ENCODE results near the gene PAPPA2. TPM values are rescaled to one million over a fixed set of nuclear protein-coding genes. Genes with fewer than 3 reads are reported as not detected.
"Not testable (repeated sequence)": the region's sequence is repeated elsewhere in the genome, so short reads cannot be mapped to it uniquely, and the experiment has no call there.

PAPPA2 gene
- total RNA-seq, 1 experiment from 2014 or later, result 0.03 TPM

- ChIA-PET CTCF (no interaction called here), POLR2A (interaction anchor here (0.5 kb wide), 1 partner anchor 548 kb away, joined by 3 read pairs; no protein-coding TSS in a partner anchor)
- BruUV-seq (replicated peaks), result no TSS peak
Measured at GRCh38 chr1:176754676-176755075, 291.7 kb downstream of the PAPPA2 start.

GRCh38 chr1:176756817-176757216 lies 293.8 kb downstream of the PAPPA2 start:
- CTCF ChIA-PET, POLR2A ChIA-PET: not testable (repeated sequence)

More at GRCh38 chr1:176754676-176755075, 291.7 kb downstream of the PAPPA2 start:
- in situ Hi-C loops (cut with HindIII; ENCODE audit: low pct_unique_long_range_greater_than_20kb, low sequenced_read_pairs) (no loop called here), intact Hi-C loops (cut with micrococcal nuclease; ENCODE audit: unreplicated experiment) (no loop called here)
- Histone ChIP-seq H3K4me1 (ENCODE audit: control insufficient read depth, insufficient read depth, low read length) (no peaks in the 10 kb centered on the region), H3K27ac (ENCODE audit: low read length) (no peak overlapping the region), H3K36me3 (ENCODE audit: control insufficient read depth, insufficient read depth, low read length) (no peaks in the 10 kb centered on the region), H3K4me3 (ENCODE audit: low read depth in 2 of 2, low read length in 2 of 2) (no peak overlapping the region), H3K27me3 (ENCODE audit: control insufficient read depth, insufficient read depth, low read length) (no peaks in the 10 kb centered on the region), H3K9me3 (ENCODE audit: control insufficient read depth, insufficient read depth, low read depth, low read length) (no peaks in the 10 kb centered on the region)
- TF ChIP-seq CTCF (IDR thresholded peaks at IDR 0.05) (no peak), REST (IDR thresholded peaks at IDR 0.05; ENCODE audit: insufficient read depth in 1 of 2, low read depth in 2 of 2, low read length in 1 of 2) (no peak), POLR2AphosphoS5 (IDR thresholded peaks at IDR 0.05; ENCODE audit: low read depth, low read length) (no peak), SIN3A (IDR thresholded peaks at IDR 0.05; ENCODE audit: borderline replicate concordance, insufficient read depth, low read depth, low read length) (no peak), TCF7L2 (IDR thresholded peaks at IDR 0.05; ENCODE audit: low read depth, low read length) (no peak)
- DNase-seq (ENCODE audit: low read depth, low spot score), result no peak
- no peak for ATAC-seq

GRCh38 chr1:176765608-176766007 lies 302.6 kb downstream of the PAPPA2 start:
- H3K27me3 ChIP-seq (ENCODE audit: control insufficient read depth, insufficient read depth, low read length), result no peaks in the 10 kb centered on the region
- H3K36me3 ChIP-seq (ENCODE audit: control insufficient read depth, insufficient read depth, low read length), result no peaks in the 10 kb centered on the region
- H3K4me3 ChIP-seq (ENCODE audit: low read depth in 2 of 2, low read length in 2 of 2), result no peak overlapping the region
- H3K27ac ChIP-seq (ENCODE audit: low read length), result no peak overlapping the region
- BruUV-seq (replicated peaks), result no TSS peak
- no peaks in the 10 kb centered on the region for H3K4me1 ChIP-seq (ENCODE audit: control insufficient read depth, insufficient read depth, low read length)
- CTCF ChIA-PET, result no interaction called here
- no peaks in the 10 kb centered on the region for H3K9me3 ChIP-seq (ENCODE audit: control insufficient read depth, insufficient read depth, low read depth, low read length)
- TF ChIP-seq CTCF (IDR thresholded peaks at IDR 0.05), result no peak
- no peak for TF ChIP-seq TCF7L2 (IDR thresholded peaks at IDR 0.05; ENCODE audit: low read depth, low read length)
- TF ChIP-seq POLR2AphosphoS5 (IDR thresholded peaks at IDR 0.05; ENCODE audit: low read depth, low read length), result no peak
- TF ChIP-seq REST (IDR thresholded peaks at IDR 0.05; ENCODE audit: insufficient read depth in 1 of 2, low read depth in 2 of 2, low read length in 1 of 2), result no peak
- no peak for TF ChIP-seq SIN3A (IDR thresholded peaks at IDR 0.05; ENCODE audit: borderline replicate concordance, insufficient read depth, low read depth, low read length)
- DNase-seq (ENCODE audit: low read depth, low spot score) (no peak), ATAC-seq (no peak)
- POLR2A ChIA-PET, result no interaction called here
- intact Hi-C loops (cut with micrococcal nuclease; ENCODE audit: unreplicated experiment) (no loop called here), in situ Hi-C loops (cut with HindIII; ENCODE audit: low pct_unique_long_range_greater_than_20kb, low sequenced_read_pairs) (no loop called here)

More at GRCh38 chr1:176756817-176757216, 293.8 kb downstream of the PAPPA2 start:
- BruUV-seq (replicated peaks); DNase-seq (ENCODE audit: low read depth, low spot score); H3K4me3 ChIP-seq (ENCODE audit: low read depth in 2 of 2, low read length in 2 of 2); ATAC-seq; H3K9me3 ChIP-seq (ENCODE audit: control insufficient read depth, insufficient read depth, low read depth, low read length); H3K36me3 ChIP-seq (ENCODE audit: control insufficient read depth, insufficient read depth, low read length); H3K4me1 ChIP-seq (ENCODE audit: control insufficient read depth, insufficient read depth, low read length); in situ Hi-C loops (cut with HindIII; ENCODE audit: low pct_unique_long_range_greater_than_20kb, low sequenced_read_pairs); H3K27me3 ChIP-seq (ENCODE audit: control insufficient read depth, insufficient read depth, low read length); H3K27ac ChIP-seq (ENCODE audit: low read length); intact Hi-C loops (cut with micrococcal nuclease; ENCODE audit: unreplicated experiment): not testable (repeated sequence)
